ENCODE results near the gene CYP4B1.
"Not testable (repeated sequence)": the region's sequence is repeated elsewhere in the genome, so short reads cannot be mapped to it uniquely, and the experiment has no call there.

CYP4B1 gene

GRCh38 chr1:46798810-46799209, at the start of gene CYP4B1:
Gene CYP4B1, plus strand, starts transcription at chr1:46799046. Its CDS starts 36 bp downstream, at chr1:46799082.
- no peak for DNase-seq (ENCODE audit: low read depth in 2 of 2)

- no peak for DNase-seq (ENCODE audit: low read depth in 2 of 2)
Observed at GRCh38 chr1:46749404-46749803, 49.4 kb upstream of the CYP4B1 start.

GRCh38 chr1:46749921-46750404, 48.9 kb upstream of the CYP4B1 start:
- DNase-seq (ENCODE audit: low read depth in 2 of 2), result no peak

- no peak for DNase-seq (ENCODE audit: low read depth in 2 of 2)
Observed at GRCh38 chr1:46753985-46754384, 44.9 kb upstream of the CYP4B1 start.

- DNase-seq (ENCODE audit: low read depth in 2 of 2), result not testable (repeated sequence)
Observed at GRCh38 chr1:46754707-46755106, 44.1 kb upstream of the CYP4B1 start.

- no peak for DNase-seq (ENCODE audit: low read depth in 2 of 2)
Observed at GRCh38 chr1:46755121-46755520, 43.7 kb upstream of the CYP4B1 start.

GRCh38 chr1:46757247-46757955, 41.4 kb upstream of the CYP4B1 start:
- no peak for DNase-seq (ENCODE audit: low read depth in 2 of 2)

- no peak for DNase-seq (ENCODE audit: low read depth in 2 of 2)
Observed at GRCh38 chr1:46757956-46758528, 40.8 kb upstream of the CYP4B1 start.

GRCh38 chr1:46760558-46761166, 38.2 kb upstream of the CYP4B1 start:
- DNase-seq (ENCODE audit: low read depth in 2 of 2), result no peak

- DNase-seq (ENCODE audit: low read depth in 2 of 2), result no peak
Observed at GRCh38 chr1:46761740-46762139, 37.1 kb upstream of the CYP4B1 start.

- DNase-seq (ENCODE audit: low read depth in 2 of 2), result no peak
Observed at GRCh38 chr1:46764402-46764801, 34.4 kb upstream of the CYP4B1 start.

- no peak for DNase-seq (ENCODE audit: low read depth in 2 of 2)
Observed at GRCh38 chr1:46767649-46768282, 31.1 kb upstream of the CYP4B1 start.

- no peak for DNase-seq (ENCODE audit: low read depth in 2 of 2)
Observed at GRCh38 chr1:46768445-46768844, 30.4 kb upstream of the CYP4B1 start.

GRCh38 chr1:46769028-46769740, 29.7 kb upstream of the CYP4B1 start:
- no peak for DNase-seq (ENCODE audit: low read depth in 2 of 2)

GRCh38 chr1:46770541-46770940, 28.3 kb upstream of the CYP4B1 start:
- DNase-seq (ENCODE audit: low read depth in 2 of 2), result no peak

GRCh38 chr1:46772571-46772970, 26.3 kb upstream of the CYP4B1 start:
- DNase-seq (ENCODE audit: low read depth in 2 of 2), result no peak

GRCh38 chr1:46774297-46774696, 24.5 kb upstream of the CYP4B1 start:
- DNase-seq (ENCODE audit: low read depth in 2 of 2), result no peak

GRCh38 chr1:46778456-46778855, 20.4 kb upstream of the CYP4B1 start:
- not testable (repeated sequence) for DNase-seq (ENCODE audit: low read depth in 2 of 2)

GRCh38 chr1:46784666-46785065, 14.2 kb upstream of the CYP4B1 start:
- no peak for DNase-seq (ENCODE audit: low read depth in 2 of 2)

GRCh38 chr1:46788634-46789033, 10.2 kb upstream of the CYP4B1 start:
- DNase-seq (ENCODE audit: low read depth in 2 of 2), result not testable (repeated sequence)

GRCh38 chr1:46790446-46791101, 8.3 kb upstream of the CYP4B1 start:
- DNase-seq (ENCODE audit: low read depth in 2 of 2), result no peak
